RPMI7951 (cell line): ENCODE measurements around the gene TIGAR. TPM values are rescaled to one million over a fixed set of nuclear protein-coding genes. Genes with fewer than 3 reads are reported as not detected.

Source experiments
- DNase-seq: peaks from one replicate; pipeline ENCODE4 v3.0.0-alpha.2; 2012; ENCODE audit warnings: low read depth
- total RNA-seq: library from RNA; depleted of rRNA; stranded (reverse); fragments of >200 nt; shearing (Covaris generic); gene quantifications from 2 replicates; pipeline ENCODE4 v1.2.3, GENCODE V29; 2014; rRNA removed

The TIGAR gene
- total RNA-seq, 1 experiment from 2014 or later = 5.9 TPM

GRCh38 chr12:4378772-4379171 is 57.8 kb downstream of the TIGAR start:
- DNase-seq = no peak

GRCh38 chr12:4379405-4379804 is 58.4 kb downstream of the TIGAR start, which contains the start of gene FGF23:
TSS of gene FGF23 (minus strand) at chr12:4379712. CDS start at chr12:4379582, 130 bp downstream.
- DNase-seq = peak; percentile 59

GRCh38 chr12:4380332-4380731 is 59.3 kb downstream of the TIGAR start:
- DNase-seq = no peak

- no peak for DNase-seq
Observed at GRCh38 chr12:4383304-4383865, 62.4 kb downstream of the TIGAR start.

- DNase-seq = no peak
Observed at GRCh38 chr12:4386801-4387200, 65.8 kb downstream of the TIGAR start.

GRCh38 chr12:4387607-4388006 is 66.6 kb downstream of the TIGAR start:
- DNase-seq = no peak

- DNase-seq = no peak
Observed at GRCh38 chr12:4388032-4388431, 67.0 kb downstream of the TIGAR start.

GRCh38 chr12:4388662-4389061 is 67.6 kb downstream of the TIGAR start:
- no peak for DNase-seq

- DNase-seq = no peak
Observed at GRCh38 chr12:4392223-4392742, 71.3 kb downstream of the TIGAR start.

- DNase-seq = no peak
Observed at GRCh38 chr12:4393211-4393610, 72.2 kb downstream of the TIGAR start.

GRCh38 chr12:4395818-4396217 is 74.8 kb downstream of the TIGAR start:
- no peak for DNase-seq

- DNase-seq = no peak
Observed at GRCh38 chr12:4401117-4401516, 80.1 kb downstream of the TIGAR start.

- DNase-seq = no peak
Observed at GRCh38 chr12:4402996-4403395, 82.0 kb downstream of the TIGAR start.

Other genes starting within 250 kb of the TIGAR start
- not detected in 2 replicates for gene CCND2, start 47.5 kb upstream of the TIGAR start, total RNA-seq
- not detected in 2 replicates for gene FGF23, start 58.5 kb downstream of the TIGAR start, total RNA-seq
- not detected in 2 replicates for gene FGF6, start 124.6 kb downstream of the TIGAR start, total RNA-seq
- 55.1 and 64.6 TPM in 2 replicates for gene RAD51AP1, start 217.7 kb downstream of the TIGAR start, total RNA-seq
- 50.6 and 54.5 TPM in 2 replicates for gene DYRK4, start 241.0 kb downstream of the TIGAR start, total RNA-seq